Spinal cord (tissue), 10 donors: ENCODE data around the gene SMARCA4. TPM values are rescaled to one million over a fixed set of nuclear protein-coding genes. Genes with fewer than 3 reads are reported as not detected.

Experiments
- DNase-seq, 6 donors: peaks; one replicate each; pipeline versions ENCODE4 v3.0.0 to v3.0.0-alpha.2; 2013 to 2015; ENCODE audit warnings: low spot score in 6 of 6, low read depth in 4 of 6
- H3K27ac ChIP-seq: one replicate; pipeline ENCODE4 v1.5.1; 2013; ENCODE audit warnings: low read depth, low read length, control low read depth
- H3K27me3 ChIP-seq: one replicate; pipeline ENCODE4 v1.6.1; 2013; ENCODE audit warnings: low read length; ENCODE audit not compliant: control insufficient read depth, insufficient read depth
- H3K36me3 ChIP-seq: one replicate; pipeline ENCODE4 v1.6.1; 2013; ENCODE audit warnings: low read length; ENCODE audit not compliant: control insufficient read depth, insufficient read depth
- H3K4me1 ChIP-seq: one replicate; pipeline ENCODE4 v1.6.1; 2013; ENCODE audit warnings: low read length; ENCODE audit not compliant: control insufficient read depth, insufficient read depth
- H3K4me3 ChIP-seq: one replicate; pipeline ENCODE4 v1.5.1; 2013; ENCODE audit warnings: low read depth, low read length, control low read depth
- H3K9me3 ChIP-seq: one replicate; pipeline ENCODE4 v1.6.1; 2013; ENCODE audit warnings: low read length; ENCODE audit not compliant: control insufficient read depth, insufficient read depth
- WGBS: methylation state at CpG from one replicate; pipeline ENCODE4 v1.1.5; 2013; ENCODE audit warnings: missing lambda C conversion rate; ENCODE audit not compliant: insufficient coverage; 5-methylcytosine and 5-hydroxymethylcytosine counted together
- long read RNA-seq, 4 donors: transcript quantifications; one replicate each; lab custom pipeline, GENCODE V29; 2026
- polyA plus RNA-seq, 2 donors: library from polyadenylated mRNA; unstranded; fragments of 120-200 nt; gene quantifications; one replicate each; pipeline ENCODE4 v1.2.1, GENCODE V29; 2013; ENCODE audit not compliant: insufficient read length in 2 of 2
- total RNA-seq, 2 donors: library from RNA; depleted of rRNA in 1 of 2; stranded (reverse); fragments of 120-200 nt in 1 of 2; fragments of >200 nt in 1 of 2; gene quantifications; one replicate each; pipeline versions ENCODE4 v1.2.3 to v1.2.4, GENCODE V29; 2013 to 2014
- donor health status: healthy.

The SMARCA4 gene
- total RNA-seq (100 to 1,000 TPM in 1 of 2 donors, 10 to 100 TPM in 1; 86.5 to 110 TPM), polyA plus RNA-seq (100 to 1,000 TPM; 207 to 228 TPM)
- long read RNA-seq, donor 1, full-length matches to known transcripts = 10 of 19 reads
- long read RNA-seq, donor 1, partial matches to known transcripts = 9 of 19 reads
- long read RNA-seq, donor 1, other reads (novel, unspliced or antisense) = 0 of 19 reads
- long read RNA-seq, donor 2, partial matches to known transcripts = 11 of 15 reads
- long read RNA-seq, donor 2, other reads (novel, unspliced or antisense) = 0 of 15 reads
- long read RNA-seq, donor 3, partial matches to known transcripts = 0 of 5 reads
- long read RNA-seq, donor 3, other reads (novel, unspliced or antisense) = 0 of 5 reads
- long read RNA-seq, donor 4, partial matches to known transcripts = 5 of 7 reads
- long read RNA-seq, donor 4, other reads (novel, unspliced or antisense) = 0 of 7 reads

- Histone ChIP-seq H3K9me3 (no peaks in the 10 kb centered on the region), H3K4me1 (peaks cover 30% of the 10 kb centered on the region), H3K36me3 (peaks cover 6% of the 10 kb centered on the region), H3K4me3 (peak within 1 kb of the TSS; percentile 97), H3K27me3 (no peaks in the 10 kb centered on the region), H3K27ac (peak within 1 kb of the TSS; percentile 90)
- WGBS = under 1% methylated on average over 96 of the region's 100 CpGs
- peak; percentile 95 to 99 (median 96) for DNase-seq
These were observed at the start of gene SMARCA4 for GRCh38 chr19:10960314-10961072. Gene SMARCA4 (plus strand): TSS chr19:10961030. CDS start chr19:10984152, 23,122 bp downstream.

DNA sequence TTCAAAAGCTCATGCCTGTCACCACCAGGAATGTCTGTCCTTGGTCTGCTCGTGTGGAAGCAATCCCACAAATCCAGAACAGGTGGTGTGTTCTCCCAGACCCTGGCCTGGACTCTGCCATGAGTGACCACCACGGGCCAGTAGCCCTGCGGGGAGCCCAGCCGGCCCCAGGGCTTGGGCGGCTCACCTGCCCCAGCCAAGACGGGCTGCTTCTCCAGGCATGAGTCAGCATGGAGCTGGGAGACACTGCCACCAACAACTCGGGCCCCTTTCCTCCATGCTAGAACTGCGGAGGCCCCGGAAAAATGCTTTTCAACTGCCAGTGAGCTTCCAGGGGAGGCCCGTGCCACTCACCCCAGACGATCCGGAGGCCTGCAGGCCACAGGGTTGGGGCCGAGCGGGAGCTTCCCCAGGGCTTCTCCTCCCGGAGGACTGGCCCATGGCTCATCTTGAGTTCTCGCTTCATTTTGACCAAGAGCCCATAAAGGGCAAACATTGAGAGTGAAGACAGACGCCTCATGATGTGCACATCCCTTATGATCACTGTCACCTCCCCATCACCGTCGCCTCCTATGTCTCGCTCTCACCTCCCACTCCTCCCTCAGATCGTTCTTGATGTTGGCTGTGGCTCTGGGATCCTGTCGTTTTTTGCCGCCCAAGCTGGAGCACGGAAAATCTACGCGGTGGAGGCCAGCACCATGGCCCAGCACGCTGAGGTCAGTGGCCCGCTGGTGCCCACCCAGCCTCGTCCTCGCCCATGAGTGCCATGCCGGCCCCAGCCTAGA lies 49.1 kb upstream of the SMARCA4 start:
- H3K36me3 ChIP-seq = peaks cover 94% of the 10 kb centered on the region
- WGBS = 94% methylated on average over 31 of the region's 31 CpGs
- H3K27ac ChIP-seq = no peak overlapping the region
- H3K9me3 ChIP-seq = no peaks in the 10 kb centered on the region
- H3K27me3 ChIP-seq = no peaks in the 10 kb centered on the region
- H3K4me1 ChIP-seq = no peaks in the 10 kb centered on the region
- no peak for DNase-seq
- no peak overlapping the region for H3K4me3 ChIP-seq

DNA sequence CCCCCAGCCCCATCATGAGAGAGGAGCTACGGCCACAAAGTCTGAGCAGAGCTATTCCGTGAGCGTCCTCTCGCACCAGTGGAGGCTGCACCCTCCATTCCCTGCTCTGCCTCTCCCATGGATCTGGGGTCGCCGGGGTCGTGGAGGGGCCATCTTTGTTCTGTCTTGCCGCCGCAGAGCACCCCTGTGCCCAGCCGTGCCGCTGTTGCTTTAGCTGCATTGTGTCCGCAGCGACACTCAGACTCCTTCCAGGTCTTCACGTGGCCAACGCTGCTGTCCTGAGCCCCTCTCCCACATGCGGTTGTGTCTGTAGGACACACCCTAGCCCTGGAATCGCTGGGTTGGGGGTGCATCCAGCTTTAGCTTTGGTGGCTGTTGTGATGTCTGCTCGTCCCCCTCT lies 48.2 kb upstream of the SMARCA4 start:
- no peak for DNase-seq
- 95% methylated on average over 18 of the region's 18 CpGs for WGBS
- Histone ChIP-seq H3K4me3 (no peak overlapping the region), H3K27me3 (no peaks in the 10 kb centered on the region), H3K27ac (no peak overlapping the region), H3K4me1 (no peaks in the 10 kb centered on the region), H3K9me3 (no peaks in the 10 kb centered on the region), H3K36me3 (peaks cover 94% of the 10 kb centered on the region)

GRCh38 chr19:10913716-10914340 lies 47.0 kb upstream of the SMARCA4 start:
- H3K27ac ChIP-seq = no peak overlapping the region
- DNase-seq = no peak
- H3K4me3 ChIP-seq = no peak overlapping the region
- H3K9me3 ChIP-seq = no peaks in the 10 kb centered on the region
- H3K36me3 ChIP-seq = peaks cover 94% of the 10 kb centered on the region
- 95% methylated on average over 20 of the region's 24 CpGs for WGBS
- H3K27me3 ChIP-seq = no peaks in the 10 kb centered on the region
- no peaks in the 10 kb centered on the region for H3K4me1 ChIP-seq

DNA sequence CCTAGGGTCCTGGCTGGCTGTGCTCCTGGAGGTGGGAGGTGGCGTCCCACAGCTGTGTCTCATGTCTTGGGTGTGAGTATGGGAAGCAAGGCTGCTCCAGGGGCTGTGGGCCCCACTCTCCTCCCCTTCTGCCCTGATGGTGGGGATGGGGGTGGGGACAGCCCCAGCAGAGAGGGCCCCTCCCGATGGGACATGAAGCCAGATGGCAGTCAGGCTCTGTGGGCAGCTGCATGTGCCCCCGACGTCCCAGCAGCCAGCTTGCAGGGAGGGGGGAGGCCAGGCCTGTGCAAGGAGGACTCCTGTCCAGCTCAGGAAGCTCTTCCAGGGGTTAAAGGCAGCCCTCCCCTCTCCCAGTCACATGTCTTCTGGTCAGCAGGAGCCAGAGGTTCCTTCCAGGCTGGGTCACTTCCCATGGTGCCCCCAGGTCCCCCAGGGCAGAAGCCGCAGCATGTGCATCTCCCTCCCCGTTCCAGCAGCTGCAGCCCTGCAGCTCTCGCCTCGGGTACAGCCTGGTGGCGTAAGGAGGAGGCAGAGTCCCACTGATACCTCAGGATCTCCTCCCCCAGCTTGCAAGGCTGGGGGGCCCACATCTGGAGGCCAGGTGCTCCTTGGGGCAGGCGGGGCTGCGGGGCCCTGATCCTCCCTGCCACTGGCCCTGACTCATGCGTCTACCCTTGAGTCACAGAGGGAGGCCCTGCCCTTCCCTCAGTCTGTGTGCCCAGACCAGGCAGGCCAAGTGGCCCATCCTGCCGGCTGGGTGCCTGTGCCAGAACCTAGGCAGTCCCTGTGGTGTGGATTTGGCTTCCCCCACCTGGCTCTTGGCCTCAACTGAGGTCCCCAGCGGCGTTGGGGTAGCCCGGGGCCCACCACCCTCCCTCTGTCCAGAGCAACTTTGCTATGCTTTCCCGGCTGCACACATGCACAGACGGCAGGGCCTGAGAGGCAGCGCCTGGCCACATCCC lies 45.4 kb upstream of the SMARCA4 start:
- 82% methylated on average over 18 of the region's 19 CpGs for WGBS
- Histone ChIP-seq H3K4me1 (no peaks in the 10 kb centered on the region), H3K27ac (no peak overlapping the region), H3K4me3 (no peak overlapping the region), H3K9me3 (no peaks in the 10 kb centered on the region), H3K36me3 (peaks cover 94% of the 10 kb centered on the region), H3K27me3 (no peaks in the 10 kb centered on the region)
- no peak for DNase-seq

DNA sequence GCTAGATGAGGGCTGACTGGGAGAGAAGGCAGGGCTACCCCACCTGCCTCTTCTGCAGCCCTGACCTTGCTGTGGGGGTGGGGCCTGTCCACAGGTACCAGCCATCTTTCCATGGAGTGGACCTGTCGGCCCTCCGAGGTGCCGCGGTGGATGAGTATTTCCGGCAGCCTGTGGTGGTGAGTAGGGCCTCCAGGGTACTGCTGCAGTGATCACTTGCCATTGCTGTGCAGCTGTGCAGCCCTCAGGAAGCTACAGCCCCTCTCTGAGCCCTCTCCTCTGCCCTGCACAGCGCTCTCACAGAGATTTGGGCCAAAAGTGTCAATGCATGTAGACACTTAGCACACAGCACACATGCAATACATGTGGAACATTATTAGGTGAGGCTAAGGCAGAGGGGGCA lies 44.2 kb upstream of the SMARCA4 start:
- Histone ChIP-seq H3K4me1 (no peaks in the 10 kb centered on the region), H3K36me3 (peaks cover 94% of the 10 kb centered on the region), H3K27ac (no peak overlapping the region), H3K9me3 (no peaks in the 10 kb centered on the region), H3K27me3 (no peaks in the 10 kb centered on the region), H3K4me3 (no peak overlapping the region)
- WGBS = 100% methylated on average over 5 of the region's 6 CpGs
- DNase-seq = no peak

DNA sequence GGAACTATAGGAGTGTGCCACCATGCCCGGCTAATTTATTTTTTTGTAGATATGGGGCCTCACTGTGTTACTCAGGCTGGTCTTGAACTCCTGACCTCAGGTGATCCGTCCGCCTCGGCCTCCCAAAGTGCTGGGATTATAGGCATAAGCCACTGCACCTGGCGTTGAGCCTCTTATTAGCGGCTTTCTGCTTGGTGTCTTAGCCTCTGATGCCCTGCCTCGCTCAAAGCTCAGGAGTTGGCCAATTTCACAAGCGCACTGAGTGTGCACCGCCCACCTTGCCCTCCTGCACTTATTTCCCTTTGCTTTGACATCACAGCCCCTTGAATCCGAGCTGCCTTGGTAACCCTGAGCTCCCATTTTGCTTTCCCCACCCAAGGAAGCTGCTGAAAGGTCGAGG lies 42.5 kb upstream of the SMARCA4 start:
- Histone ChIP-seq H3K27me3 (no peaks in the 10 kb centered on the region), H3K4me1 (no peaks in the 10 kb centered on the region), H3K27ac (no peak overlapping the region), H3K9me3 (no peaks in the 10 kb centered on the region), H3K36me3 (peaks cover 94% of the 10 kb centered on the region), H3K4me3 (no peak overlapping the region)
- 97% methylated on average over 11 of the region's 11 CpGs for WGBS
- DNase-seq = no peak

- H3K9me3 ChIP-seq = no peaks in the 10 kb centered on the region
- WGBS = 88% methylated on average over 21 of the region's 26 CpGs
- H3K27ac ChIP-seq = no peak overlapping the region
- peaks cover 94% of the 10 kb centered on the region for H3K36me3 ChIP-seq
- no peaks in the 10 kb centered on the region for H3K27me3 ChIP-seq
- no peak overlapping the region for H3K4me3 ChIP-seq
- H3K4me1 ChIP-seq = no peaks in the 10 kb centered on the region
- no peak for DNase-seq
These were observed 41.2 kb upstream of the SMARCA4 start for GRCh38 chr19:10919352-10920287.
